Omental fat pad (tissue), 4 donors: ENCODE data around the gene PTPRK. TPM values are rescaled to one million over a fixed set of nuclear protein-coding genes. Genes with fewer than 3 reads are reported as not detected.

ENCODE experiments used
- ATAC-seq: fragments of 150-250 bp; one replicate; pipeline ENCODE4 v1.9.1; 2016; ENCODE audit warnings: mild to moderate bottlenecking, moderate library complexity; ENCODE audit not compliant: low FRiP score
- DNase-seq: peaks from one replicate; pipeline ENCODE4 v3.0.0-alpha.2; 2019; ENCODE audit warnings: low spot score
- CTCF ChIP-seq, 3 donors: fragments of 450-650 bp; IDR thresholded peaks; one replicate each; pipeline ENCODE4 v1.5.1; 2016 to 2017; ENCODE audit warnings: antibody characterized with exemption in 3 of 3, mild to moderate bottlenecking in 3 of 3, moderate library complexity in 2 of 3
- total RNA-seq, 4 donors: library from RNA; depleted of rRNA; stranded (reverse); fragments of >200 nt; gene quantifications; one replicate each; pipeline ENCODE4 v1.1.0, GENCODE V29; 2016

The PTPRK gene
- 10 to 100 TPM; 16.2 to 32.6 (median 20.9) TPM for total RNA-seq

- DNase-seq (peak; percentile 50), ATAC-seq (peak; percentile 96)
- peak in 1 of 3 donors; percentile 20 for TF ChIP-seq CTCF (IDR thresholded peaks at IDR 0.05)
These were observed at the start of gene PTPRK for GRCh38 chr6:128520436-128521281. Gene PTPRK, minus strand, starts transcription at chr6:128520599. Its CDS starts 241 bp downstream, at chr6:128520358.

GRCh38 chr6:128567029-128567428 lies 46.6 kb upstream of the PTPRK start:
- TF ChIP-seq CTCF (IDR thresholded peaks at IDR 0.05): no peak
- DNase-seq: no peak
- ATAC-seq: no peak

- no peak for DNase-seq
- ATAC-seq: no peak
- TF ChIP-seq CTCF (IDR thresholded peaks at IDR 0.05): no peak
These were observed 40.6 kb upstream of the PTPRK start for GRCh38 chr6:128560966-128561365.

- no peak for TF ChIP-seq CTCF (IDR thresholded peaks at IDR 0.05)
- DNase-seq (no peak), ATAC-seq (no peak)
These were observed 38.5 kb upstream of the PTPRK start for GRCh38 chr6:128558924-128559323.

DNA sequence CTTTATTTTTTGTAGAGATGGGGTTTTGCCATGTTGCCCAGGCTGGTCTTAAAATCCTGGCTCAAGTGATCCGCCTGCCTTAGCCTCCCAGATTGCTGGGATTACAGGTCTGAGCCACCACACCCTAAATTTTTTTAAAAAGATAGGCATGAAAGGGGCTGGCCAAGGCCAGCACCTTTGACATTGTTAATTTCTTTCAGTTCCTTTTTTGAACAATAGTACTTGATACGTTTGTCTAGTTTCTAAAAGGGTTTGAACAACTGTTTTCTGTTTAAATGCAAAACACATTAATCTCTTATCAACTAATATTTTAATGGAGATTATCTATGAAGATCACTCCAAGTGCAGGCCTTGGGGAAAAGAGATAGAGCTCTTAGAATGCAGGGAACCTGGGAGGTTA lies 37.6 kb upstream of the PTPRK start:
- ATAC-seq: no peak
- no peak for DNase-seq
- no peak for TF ChIP-seq CTCF (IDR thresholded peaks at IDR 0.05)

DNA sequence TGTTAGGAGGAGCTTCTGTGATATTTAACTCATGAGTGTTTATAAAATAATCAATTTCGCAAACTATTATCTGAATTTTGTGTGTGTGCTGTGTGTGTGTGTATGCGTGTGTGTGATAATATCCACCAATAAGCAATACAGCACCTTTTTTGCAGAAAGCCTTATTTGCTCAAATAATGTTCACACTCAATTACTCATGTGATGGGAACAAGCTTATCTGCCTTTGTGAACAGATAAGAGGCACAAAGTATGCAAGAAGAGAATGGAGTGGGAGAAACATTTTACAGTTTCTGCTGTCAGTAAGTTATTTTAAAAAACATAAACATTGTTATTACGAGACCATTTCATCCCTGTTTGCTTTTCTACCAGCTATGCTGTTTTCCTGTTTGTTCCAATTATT lies 36.7 kb upstream of the PTPRK start:
- DNase-seq (no peak), ATAC-seq (no peak)
- no peak for TF ChIP-seq CTCF (IDR thresholded peaks at IDR 0.05)

DNA sequence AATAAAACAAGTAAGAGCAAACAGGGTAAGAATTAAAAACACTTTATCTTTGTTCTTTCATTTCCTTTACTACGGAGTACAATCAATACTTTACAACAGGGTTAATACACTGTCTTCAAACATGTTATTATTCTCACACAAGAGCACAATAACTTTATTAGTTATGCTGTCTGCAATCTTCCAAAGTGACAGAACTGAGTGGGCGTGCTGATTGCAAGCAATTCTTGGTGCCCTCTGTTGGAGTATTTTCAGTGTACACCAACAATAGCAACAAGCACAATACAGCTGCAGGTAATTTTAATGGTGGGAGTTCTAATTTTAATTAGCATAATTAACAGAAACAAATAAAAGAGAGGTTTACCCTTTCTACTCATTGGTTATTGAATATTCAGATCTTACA lies 33.9 kb upstream of the PTPRK start:
- DNase-seq (no peak), ATAC-seq (no peak)
- TF ChIP-seq CTCF (IDR thresholded peaks at IDR 0.05): no peak
